ENCODE results near the gene DHCR24. TPM values are rescaled to one million over a fixed set of nuclear protein-coding genes. Genes with fewer than 3 reads are reported as not detected.
A peak's percentile ranks its signal among the peaks of the same experiment; 100 is the strongest.

DHCR24 gene
- polyA plus RNA-seq, 1 donor (not counting 4 experiments of a cell fraction or from before 2014, with no cell fraction given), result 363 TPM

- peak overlapping the region; percentile 83 for H3K4me2 ChIP-seq (ENCODE audit: control insufficient read depth, extremely low read depth, insufficient read depth, low read depth, low read length)
- H3K9me1 ChIP-seq (ENCODE audit: control insufficient read depth, extremely low read depth, insufficient read depth, low read length), result peaks cover 8% of the 10 kb centered on the region
- peaks cover 15 to 38% of the 10 kb centered on the region in 2 experiments for H3K36me3 ChIP-seq (ENCODE audit: control insufficient read depth in 2 of 2, extremely low read depth in 1 of 2, insufficient read depth in 2 of 2, low read length in 2 of 2)
- H2AFZ ChIP-seq (ENCODE audit: control insufficient read depth, low read length), result no peak overlapping the region
- no peaks in the 10 kb centered on the region for H3K27me3 ChIP-seq (ENCODE audit: control insufficient read depth, extremely low read depth, insufficient read depth, low read length)
- peaks cover 50% of the 10 kb centered on the region for H3K4me1 ChIP-seq (ENCODE audit: control insufficient read depth, extremely low read depth, insufficient read depth, low read length)
- H3K9ac ChIP-seq (ENCODE audit: control insufficient read depth, extremely low read depth, insufficient read depth, low read length), result peak overlapping the region; percentile 76
- TF ChIP-seq EZH2 (IDR thresholded peaks at IDR 0.05; ENCODE audit: low read length), result no peak
- TF ChIP-seq CTCF (optimal IDR thresholded peaks at IDR 0.05 in 1 of 3, IDR thresholded peaks at IDR 0.05 in 1 of 3, conservative IDR thresholded peaks at IDR 0.05 in 1 of 3; ENCODE audit: extremely low read depth in 1 of 3, insufficient read depth in 2 of 3, low read length in 3 of 3), result no peak
- H3K4me3 ChIP-seq (ENCODE audit: control insufficient read depth in 2 of 3, extremely low read depth in 1 of 3, insufficient read depth in 2 of 3, low read depth in 1 of 3, low read length in 3 of 3), result peak overlapping the region; percentile 89 to 94 (median 93)
- dilution Hi-C loops (cut with MboI; ENCODE audit: extremely low pct_ligation_motif_present, low sequenced_read_pairs), result no loop called here
- H3K79me2 ChIP-seq (ENCODE audit: control insufficient read depth, insufficient read depth, low read length), result peaks cover 67% of the 10 kb centered on the region
- peak; percentile 77 for FAIRE-seq
- no peak for DNase-seq (ENCODE audit: low read depth, low spot score)
- H3K27ac ChIP-seq (ENCODE audit: control insufficient read depth, insufficient read depth, low read length), result peak overlapping the region; percentile 70
- no peaks in the 10 kb centered on the region for H3K9me3 ChIP-seq (ENCODE audit: control insufficient read depth, low read depth, low read length)
- H4K20me1 ChIP-seq (ENCODE audit: control insufficient read depth, extremely low read depth, insufficient read depth, low read length), result peaks cover 41% of the 10 kb centered on the region
Measured at GRCh38 chr1:54885237-54885679, 1.7 kb downstream of the DHCR24 start.

GRCh38 chr1:54884768-54885167, 2.2 kb downstream of the DHCR24 start:
- H3K9me3 ChIP-seq (ENCODE audit: control insufficient read depth, low read depth, low read length), result no peaks in the 10 kb centered on the region
- dilution Hi-C loops (cut with MboI; ENCODE audit: extremely low pct_ligation_motif_present, low sequenced_read_pairs), result no loop called here
- TF ChIP-seq CTCF (optimal IDR thresholded peaks at IDR 0.05 in 1 of 3, IDR thresholded peaks at IDR 0.05 in 1 of 3, conservative IDR thresholded peaks at IDR 0.05 in 1 of 3; ENCODE audit: extremely low read depth in 1 of 3, insufficient read depth in 2 of 3, low read length in 3 of 3) (no peak), EZH2 (IDR thresholded peaks at IDR 0.05; ENCODE audit: low read length) (no peak)
- FAIRE-seq (no peak), DNase-seq (ENCODE audit: low read depth, low spot score) (no peak)
- no peak overlapping the region for H3K9ac ChIP-seq (ENCODE audit: control insufficient read depth, extremely low read depth, insufficient read depth, low read length)
- peaks cover 15 to 38% of the 10 kb centered on the region in 2 experiments for H3K36me3 ChIP-seq (ENCODE audit: control insufficient read depth in 2 of 2, extremely low read depth in 1 of 2, insufficient read depth in 2 of 2, low read length in 2 of 2)
- peaks cover 8% of the 10 kb centered on the region for H3K9me1 ChIP-seq (ENCODE audit: control insufficient read depth, extremely low read depth, insufficient read depth, low read length)
- H3K27me3 ChIP-seq (ENCODE audit: control insufficient read depth, extremely low read depth, insufficient read depth, low read length), result no peaks in the 10 kb centered on the region
- peaks cover 50% of the 10 kb centered on the region for H3K4me1 ChIP-seq (ENCODE audit: control insufficient read depth, extremely low read depth, insufficient read depth, low read length)
- H3K4me2 ChIP-seq (ENCODE audit: control insufficient read depth, extremely low read depth, insufficient read depth, low read depth, low read length), result peak overlapping the region; percentile 83
- no peak overlapping the region for H2AFZ ChIP-seq (ENCODE audit: control insufficient read depth, low read length)
- H4K20me1 ChIP-seq (ENCODE audit: control insufficient read depth, extremely low read depth, insufficient read depth, low read length), result peaks cover 41% of the 10 kb centered on the region
- H3K27ac ChIP-seq (ENCODE audit: control insufficient read depth, insufficient read depth, low read length), result peak overlapping the region; percentile 70
- peaks cover 72% of the 10 kb centered on the region for H3K79me2 ChIP-seq (ENCODE audit: control insufficient read depth, insufficient read depth, low read length)
- peak overlapping the region; percentile 89 to 94 (median 93) for H3K4me3 ChIP-seq (ENCODE audit: control insufficient read depth in 2 of 3, extremely low read depth in 1 of 3, insufficient read depth in 2 of 3, low read depth in 1 of 3, low read length in 3 of 3)

Data from keratinocyte (primary cell).